Pancreas (tissue), 10 donors: ENCODE results near the gene MGMT. TPM values are rescaled to one million over a fixed set of nuclear protein-coding genes. Genes with fewer than 3 reads are reported as not detected.

Source experiments
- ATAC-seq, 4 donors: fragments of 200-7000 bp; cut with Tn5 transposase; one replicate each; pipeline versions ENCODE4 v1.8.0 to v1.9.1; 2020; ENCODE audit warnings: mild to moderate bottlenecking in 4 of 4, moderate library complexity in 4 of 4
- DNase-seq, 6 donors: peaks; one replicate each; pipeline ENCODE4 v3.0.0-alpha.2; 2020
- FAIRE-seq: peaks from 2 replicates; lab custom pipeline; 2012; peaks lifted over from hg19 to GRCh38; lab: Jason Lieb, UNC
- H3K27ac ChIP-seq, 4 donors: fragments of 200-600 bp; sonication (generic); 1 replicate in 3 of 4; 2 replicates in 1 of 4; pipeline versions ENCODE4 v1.5.0 to v1.8.0; 2020
- H3K27me3 ChIP-seq, 4 donors: fragments of 200-600 bp; one replicate each; pipeline ENCODE4 v1.8.0; 2021
- H3K36me3 ChIP-seq, 3 donors: fragments of 200-600 bp; sonication (generic) in 1 of 3; one replicate each; pipeline versions ENCODE4 v1.5.0 to v1.8.0; 2020 to 2021
- H3K4me1 ChIP-seq, 3 donors: fragments of 200-600 bp; one replicate each; pipeline ENCODE4 v1.8.0; 2021
- H3K4me3 ChIP-seq, 4 donors: fragments of 200-600 bp; sonication (generic) in 2 of 4; one replicate each; pipeline versions ENCODE4 v1.5.0 to v1.8.0; 2020 to 2021
- H3K9me3 ChIP-seq, 4 donors: fragments of 200-600 bp; one replicate each; pipeline ENCODE4 v1.8.0; 2021
- WGBS, 2 donors: extraction: QIAGEN DNeasy Blood & Tissue Kit; methylation state at CpG; one replicate each; pipeline ENCODE4 v1.1.7; 2013; 5-methylcytosine and 5-hydroxymethylcytosine counted together
- intact Hi-C, 3 donors: fragments of 100-400 bp; cut with DNase I; formaldehyde crosslinking; loops; one replicate each; pipeline versions ENCODE4 v1.11.1 to v1.14.2; 2022
- polyA plus RNA-seq, 2 donors: library from polyadenylated mRNA; stranded (reverse); fragments of 200-250 nt; gene quantifications; one replicate each; pipeline ENCODE4 v1.2.3, GENCODE V29; 2013
- total RNA-seq, 6 donors: library from RNA; stranded (reverse); fragmentation: NEBNext Ultra II Directional in 4 of 6; extraction: Animal tissue kit (Norgen Biotek cat#: 25700) in 4 of 6; gene quantifications; one replicate each; pipeline versions ENCODE4 v1.2.1 to v1.2.4, GENCODE V29; 2021 to 2023
- TF ChIP-seq, protein P1 (sequence below), 4 donors: fragments of 200-600 bp; sonication (generic) in 3 of 4; IDR thresholded peaks; one replicate each; pipeline versions ENCODE4 v1.5.0 to v1.8.0; 2021; ENCODE audit warnings: antibody characterized with exemption in 4 of 4
- donor health status: healthy with polysubstance abuse.
- donor health status: DM: no; HTN: no; CAD: no; lungs with moderate emphysema.
- donor health status: DM: no; HTN: no; CAD: no.
- donor health status: control.
- donor health status: control.
- donor health status: Bipolar disorder and iron deficiency.
- donor health status: DM: yes; HTN: yes; CAD: no.
- donor health status: DM: no; HTN: no; CAD: no.
- donor health status: DM: no; HTN: no; CAD: no.
- donor health status: DM: yes; HTN: yes; CAD: no.

The MGMT gene
- total and polyA plus RNA-seq, 8 donors = 9.1 to 18.6 (median 12.0) TPM

DNA sequence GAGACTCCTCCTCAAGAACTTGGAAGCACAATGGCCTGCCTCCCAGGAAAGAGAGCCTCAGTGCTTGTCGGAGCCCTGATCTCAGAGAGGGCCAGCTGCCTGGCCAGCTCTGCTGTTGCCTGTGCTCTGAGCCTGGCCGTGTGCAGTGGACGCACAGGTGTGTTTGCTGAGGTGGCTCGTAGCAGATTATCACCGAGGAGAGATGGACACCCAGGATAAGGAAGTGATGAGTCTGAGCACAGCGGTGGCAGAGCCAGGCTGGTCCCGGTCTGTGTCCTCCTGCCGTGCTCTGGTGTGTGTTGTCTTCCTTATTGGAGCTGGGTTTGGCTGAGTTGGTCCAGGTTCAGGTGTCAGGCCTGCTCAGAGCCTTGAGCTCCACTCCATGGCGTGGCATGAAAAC is 288.6 kb downstream of the MGMT start:
- FAIRE-seq = no peak
- intact Hi-C loops = no loop called here

DNA sequence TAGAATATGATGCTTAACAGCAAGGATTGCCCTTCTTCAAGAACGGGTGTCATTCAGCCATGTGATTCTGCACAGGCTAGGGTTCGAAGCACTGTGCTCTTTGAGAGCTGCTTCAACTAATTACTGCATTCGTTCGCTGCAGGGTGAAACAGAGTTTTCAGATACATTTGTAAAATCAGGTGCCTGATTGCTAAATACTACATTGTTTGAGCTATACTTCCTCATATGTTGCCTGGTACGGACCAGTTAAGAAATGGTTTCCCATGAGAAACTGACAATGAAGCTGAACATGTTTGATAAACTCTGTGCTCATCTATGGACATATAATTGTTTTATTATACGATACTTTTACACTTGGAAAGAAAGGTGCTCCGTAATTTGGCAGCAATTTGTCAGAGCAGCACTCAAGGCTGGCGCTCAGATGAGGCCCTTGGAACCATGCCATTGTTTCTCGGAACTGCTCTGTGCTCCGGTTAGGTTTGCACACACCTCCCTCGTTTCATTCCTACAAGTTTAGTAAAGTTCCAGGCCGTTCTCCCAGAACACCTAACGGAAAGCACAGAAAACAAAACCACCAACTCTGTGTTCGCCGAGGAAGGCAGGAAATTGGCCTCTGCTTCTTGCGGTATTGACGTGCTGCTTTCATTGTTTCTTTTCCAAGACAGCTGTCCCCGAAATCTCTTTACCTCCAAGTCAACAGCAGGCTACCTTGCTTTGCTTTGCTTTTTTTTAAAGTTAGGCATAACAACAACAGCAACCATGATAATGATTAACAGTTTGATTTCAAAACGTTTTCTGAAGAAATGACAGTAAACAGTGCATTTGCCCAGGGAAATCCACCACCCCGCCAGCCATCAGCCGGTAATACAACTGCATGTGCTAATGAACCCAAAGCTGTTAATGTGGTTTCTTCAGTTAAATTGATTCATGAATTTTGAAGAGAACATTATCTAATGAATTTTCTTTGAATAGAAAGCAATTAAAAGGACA is 290.2 kb downstream of the MGMT start:
- intact Hi-C loops = no loop called here
- Histone ChIP-seq H3K4me1 (no peaks in the 10 kb centered on the region), H3K27me3 (no peaks in the 10 kb centered on the region), H3K4me3 (peak overlapping the region in 1 of 4 donors; percentile 4), H3K27ac (peak overlapping the region in 2 of 4 donors; percentile 8 to 33), H3K9me3 (no peaks in the 10 kb centered on the region), H3K36me3 (no peaks in the 10 kb centered on the region)
- TF ChIP-seq, protein P1, sequence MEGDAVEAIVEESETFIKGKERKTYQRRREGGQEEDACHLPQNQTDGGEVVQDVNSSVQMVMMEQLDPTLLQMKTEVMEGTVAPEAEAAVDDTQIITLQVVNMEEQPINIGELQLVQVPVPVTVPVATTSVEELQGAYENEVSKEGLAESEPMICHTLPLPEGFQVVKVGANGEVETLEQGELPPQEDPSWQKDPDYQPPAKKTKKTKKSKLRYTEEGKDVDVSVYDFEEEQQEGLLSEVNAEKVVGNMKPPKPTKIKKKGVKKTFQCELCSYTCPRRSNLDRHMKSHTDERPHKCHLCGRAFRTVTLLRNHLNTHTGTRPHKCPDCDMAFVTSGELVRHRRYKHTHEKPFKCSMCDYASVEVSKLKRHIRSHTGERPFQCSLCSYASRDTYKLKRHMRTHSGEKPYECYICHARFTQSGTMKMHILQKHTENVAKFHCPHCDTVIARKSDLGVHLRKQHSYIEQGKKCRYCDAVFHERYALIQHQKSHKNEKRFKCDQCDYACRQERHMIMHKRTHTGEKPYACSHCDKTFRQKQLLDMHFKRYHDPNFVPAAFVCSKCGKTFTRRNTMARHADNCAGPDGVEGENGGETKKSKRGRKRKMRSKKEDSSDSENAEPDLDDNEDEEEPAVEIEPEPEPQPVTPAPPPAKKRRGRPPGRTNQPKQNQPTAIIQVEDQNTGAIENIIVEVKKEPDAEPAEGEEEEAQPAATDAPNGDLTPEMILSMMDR (IDR thresholded peaks at IDR 0.05) = no peak
- 51 to 54% methylated on average over 21 of the region's 21 CpGs for WGBS, 2 donors
- ATAC-seq = peak in 3 of 4 donors; percentile 59 to 78 (median 71)
- peak in 4 of 6 donors; percentile 13 to 27 (median 20) for DNase-seq
- FAIRE-seq = no peak

More for the DNA sequence above, 288.6 kb downstream of the MGMT start:
- WGBS, 2 donors = 88% methylated on average over 9 of the region's 9 CpGs
- Histone ChIP-seq H3K9me3 (no peaks in the 10 kb centered on the region), H3K27me3 (no peaks in the 10 kb centered on the region), H3K36me3 (no peaks in the 10 kb centered on the region), H3K4me3 (no peak overlapping the region), H3K4me1 (no peaks in the 10 kb centered on the region), H3K27ac (no peak overlapping the region)
- TF ChIP-seq, protein P1 (IDR thresholded peaks at IDR 0.05) = no peak
- no peak for ATAC-seq
- peak in 1 of 6 donors; percentile 14 for DNase-seq

DNA sequence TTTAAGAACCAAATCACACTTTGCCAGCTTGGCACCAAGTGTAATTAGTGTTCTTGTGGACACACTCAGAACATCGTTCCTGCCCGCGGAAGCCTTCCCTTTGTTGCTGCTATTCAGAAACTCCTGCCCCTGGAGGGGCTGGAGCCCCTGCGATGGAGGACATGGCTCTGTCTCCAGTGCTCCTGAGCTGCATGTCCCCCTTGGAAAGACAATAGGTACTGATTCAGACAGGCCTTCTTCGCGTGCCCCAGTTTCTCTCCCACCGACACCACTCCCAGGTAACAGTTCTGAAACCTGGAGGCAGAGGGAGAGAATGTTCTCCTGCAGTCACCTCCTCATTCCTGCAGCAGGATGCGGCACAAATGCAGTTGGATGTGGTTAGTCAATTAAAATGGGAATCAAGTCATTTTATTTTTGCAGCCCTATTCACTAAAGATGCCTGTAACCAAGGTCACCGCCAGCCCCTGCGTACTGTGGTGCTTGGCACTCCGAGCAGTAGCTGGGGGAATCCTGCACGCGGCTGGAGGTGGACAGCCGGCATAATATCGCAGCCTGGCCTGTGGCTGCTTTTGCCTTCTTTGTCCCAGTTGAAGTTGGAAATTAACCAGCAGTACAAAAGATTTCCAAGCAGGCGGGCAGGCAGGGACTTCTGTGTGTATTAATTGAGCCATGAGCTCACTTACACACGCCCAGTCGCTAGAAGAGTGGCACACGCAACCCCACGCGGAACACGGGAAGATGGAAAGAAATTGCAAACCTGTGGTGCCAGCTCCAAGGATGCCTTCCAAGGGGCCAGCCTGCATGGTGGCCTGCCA is 291.4 kb downstream of the MGMT start:
- Histone ChIP-seq H3K27me3 (no peaks in the 10 kb centered on the region), H3K36me3 (no peaks in the 10 kb centered on the region), H3K27ac (peak overlapping the region in 1 of 4 donors; percentile 8), H3K9me3 (no peaks in the 10 kb centered on the region), H3K4me1 (no peaks in the 10 kb centered on the region), H3K4me3 (no peak overlapping the region)
- ATAC-seq (no peak), FAIRE-seq (no peak), DNase-seq (peak in 2 of 6 donors; percentile 2 to 38)
- TF ChIP-seq, protein P1 (IDR thresholded peaks at IDR 0.05) = no peak
- 93 to 94% methylated on average over 22 of the region's 22 CpGs for WGBS, 2 donors
- intact Hi-C loops = no loop called here

DNA sequence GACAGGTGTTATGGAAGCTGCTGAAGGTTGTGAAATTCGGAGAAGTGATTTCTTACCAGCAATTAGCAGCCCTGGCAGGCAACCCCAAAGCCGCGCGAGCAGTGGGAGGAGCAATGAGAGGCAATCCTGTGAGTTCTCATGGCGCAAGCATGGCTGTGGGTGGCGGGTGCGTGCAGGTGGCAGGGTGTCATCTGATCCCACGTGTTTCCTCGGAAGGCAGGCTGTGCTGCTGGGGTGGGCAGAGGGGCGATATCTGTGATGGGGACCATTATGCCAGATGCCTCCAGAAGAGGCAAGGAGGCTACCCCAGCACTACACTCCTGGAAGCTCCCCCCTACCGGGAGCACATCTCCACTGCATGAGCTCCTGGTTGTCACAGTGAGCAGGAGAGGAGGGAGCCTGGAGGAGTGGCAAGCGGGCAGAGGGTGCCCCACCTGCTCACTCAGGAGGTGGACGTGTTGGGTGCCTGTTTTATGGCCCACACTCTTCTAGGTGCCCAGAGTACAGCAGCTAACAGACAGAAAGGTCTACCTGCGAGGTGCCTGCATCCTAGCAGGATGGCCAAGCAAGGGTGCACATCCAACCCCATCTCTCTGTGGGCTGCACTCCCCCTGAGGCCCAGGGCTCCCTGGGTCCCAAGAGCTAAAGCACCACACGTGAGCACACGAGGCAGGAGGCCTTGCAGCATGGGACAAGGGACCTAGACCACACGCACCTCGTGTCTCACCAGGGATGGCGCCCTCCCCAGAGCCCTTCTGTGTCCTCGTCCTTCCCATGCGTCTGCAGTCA is 292.4 kb downstream of the MGMT start:
- Histone ChIP-seq H3K9me3 (no peaks in the 10 kb centered on the region), H3K4me3 (no peak overlapping the region), H3K4me1 (no peaks in the 10 kb centered on the region), H3K36me3 (no peaks in the 10 kb centered on the region), H3K27ac (no peak overlapping the region), H3K27me3 (no peaks in the 10 kb centered on the region)
- intact Hi-C loops = no loop called here
- FAIRE-seq (no peak), DNase-seq (peak in 2 of 6 donors; percentile 3 to 39), ATAC-seq (no peak)
- TF ChIP-seq, protein P1 (IDR thresholded peaks at IDR 0.05) = no peak
- 93 to 98% methylated on average over 21 of the region's 21 CpGs for WGBS, 2 donors
